GM20431 (cell line): ENCODE measurements around the gene HDDC2.

ENCODE experiments used
- in situ Hi-C: fragments of 300-500 bp; cut with MseI, MboI; formaldehyde crosslinking; loops from one replicate; pipeline ENCODE4 v1.15.0; 2020; ENCODE audit warnings: low sequenced_read_pairs; ENCODE audit not compliant: unreplicated experiment

HDDC2 gene

DNA sequence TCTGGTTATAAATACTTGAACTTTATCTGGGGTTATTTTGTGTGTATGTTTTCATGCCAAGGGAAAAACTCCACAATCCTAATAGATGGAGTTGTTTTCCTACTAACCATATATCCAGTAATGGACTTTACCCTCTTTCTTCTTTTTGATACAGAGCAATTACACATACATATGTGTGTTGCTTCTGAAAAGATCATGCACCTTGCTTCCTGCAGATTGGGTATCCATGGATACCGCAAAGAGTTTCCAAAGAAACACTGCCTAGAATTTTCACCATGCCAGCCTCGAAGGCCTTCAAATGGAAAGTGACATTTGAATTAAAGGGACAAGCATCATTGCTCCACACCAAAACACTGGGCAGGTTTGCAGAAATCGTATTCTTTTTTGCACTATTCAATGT lies 26.8 kb downstream of the HDDC2 start:
- in situ Hi-C loops = no loop called here

- in situ Hi-C loops = no loop called here
Measured at GRCh38 chr6:125273965-125274364, 27.8 kb downstream of the HDDC2 start.

DNA sequence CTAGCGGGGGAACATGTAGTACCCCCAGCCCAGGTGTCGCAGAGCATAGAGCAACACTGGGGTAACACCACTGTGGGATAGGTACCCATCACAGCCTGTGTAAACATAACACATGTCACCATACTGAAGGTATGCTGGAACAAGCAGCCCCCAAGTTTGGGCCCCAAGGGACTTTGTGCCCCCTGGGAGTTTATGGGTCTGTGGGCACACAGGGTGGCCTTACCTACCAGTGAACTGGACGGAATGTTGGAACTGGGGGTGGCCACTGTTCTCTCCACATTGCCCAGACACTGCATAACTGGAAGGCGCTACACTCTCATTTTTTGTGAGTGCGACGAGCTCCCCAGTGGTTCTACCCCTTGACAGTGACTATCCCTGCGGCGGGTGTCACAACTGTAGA lies 28.5 kb downstream of the HDDC2 start:
- in situ Hi-C loops = no loop called here

DNA sequence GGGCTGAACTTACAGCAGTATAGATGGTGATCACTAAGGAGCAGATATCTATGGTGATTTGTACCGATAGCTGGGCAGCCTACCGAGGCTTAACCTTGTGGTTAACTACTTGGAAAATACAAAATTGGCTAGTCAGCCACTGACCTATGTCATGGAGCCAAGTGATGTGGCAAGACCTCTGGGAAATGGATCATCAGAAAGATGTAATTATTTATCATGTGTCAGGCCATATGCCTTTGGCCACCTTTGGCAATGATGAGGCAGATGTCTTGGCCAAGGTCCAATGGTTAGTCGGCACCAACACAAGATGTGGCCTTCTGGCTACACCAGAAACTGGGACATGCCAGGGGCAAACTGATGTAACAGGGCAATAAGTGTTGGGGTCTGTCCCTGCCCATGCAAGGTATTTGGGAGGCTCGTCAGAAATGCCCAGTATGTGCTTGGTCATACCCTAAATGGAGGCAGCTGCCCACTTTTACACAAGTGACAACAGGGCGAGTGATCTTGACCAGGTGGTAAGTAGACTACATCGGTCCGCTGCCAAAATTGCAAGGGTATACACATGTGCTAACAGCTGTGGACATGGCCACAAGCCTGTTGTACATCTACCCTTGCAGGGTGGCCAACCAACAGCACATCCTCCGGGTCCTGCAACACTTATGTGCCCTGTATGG lies 30.1 kb downstream of the HDDC2 start:
- in situ Hi-C loops = no loop called here

DNA sequence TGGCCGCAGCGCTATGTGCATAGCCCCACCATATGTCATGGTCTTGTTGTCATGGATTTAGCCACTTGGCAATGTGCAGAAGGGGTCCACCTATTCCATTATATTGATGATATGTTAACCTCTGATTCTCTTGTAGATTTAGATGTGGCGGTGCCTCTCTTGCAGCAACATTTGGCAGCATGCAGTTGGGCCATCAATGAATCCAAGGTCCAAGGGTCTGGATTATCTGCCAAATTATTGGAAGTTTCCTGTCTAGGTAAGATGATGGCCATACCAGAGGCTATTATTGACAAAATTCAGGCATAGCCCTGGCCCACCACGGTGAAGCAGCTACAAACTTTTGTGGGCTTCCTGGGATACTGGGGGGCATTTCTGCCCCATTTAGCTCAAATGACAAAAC lies 31.4 kb downstream of the HDDC2 start:
- in situ Hi-C loops = no loop called here

- in situ Hi-C loops = no loop called here
Measured at GRCh38 chr6:125269328-125269985, 32.3 kb downstream of the HDDC2 start.

DNA sequence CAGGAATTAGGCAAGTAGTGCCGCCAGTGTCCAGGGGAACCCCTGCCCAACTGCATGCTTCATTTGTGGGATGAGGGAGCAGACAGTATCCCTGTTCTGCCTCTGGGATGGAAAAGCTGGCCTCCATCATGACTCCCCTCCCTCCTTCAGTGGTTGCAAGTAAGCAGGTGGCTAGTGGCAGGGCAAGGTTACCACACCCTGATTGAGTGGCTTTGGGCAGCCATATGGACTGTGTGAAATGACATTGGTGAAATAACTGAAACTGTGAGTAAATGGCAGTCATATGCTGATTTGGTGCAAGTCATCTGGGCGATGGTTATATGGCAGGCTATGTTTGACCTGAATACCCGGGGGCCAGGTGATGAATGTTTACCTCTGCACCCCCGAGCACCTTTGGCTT lies 33.0 kb downstream of the HDDC2 start:
- in situ Hi-C loops = no loop called here

- in situ Hi-C loops = no loop called here
Measured at GRCh38 chr6:125267806-125268523, 33.8 kb downstream of the HDDC2 start.

GRCh38 chr6:125264476-125264875 lies 37.3 kb downstream of the HDDC2 start:
- in situ Hi-C loops = no loop called here

- in situ Hi-C loops = no loop called here
Measured at GRCh38 chr6:125262016-125263013, 39.5 kb downstream of the HDDC2 start.

GRCh38 chr6:125259354-125259736 lies 42.4 kb downstream of the HDDC2 start:
- in situ Hi-C loops = no loop called here

- in situ Hi-C loops = no loop called here
Measured at GRCh38 chr6:125258651-125259353, 43.0 kb downstream of the HDDC2 start.

GRCh38 chr6:125257351-125257750 lies 44.4 kb downstream of the HDDC2 start:
- in situ Hi-C loops = no loop called here

DNA sequence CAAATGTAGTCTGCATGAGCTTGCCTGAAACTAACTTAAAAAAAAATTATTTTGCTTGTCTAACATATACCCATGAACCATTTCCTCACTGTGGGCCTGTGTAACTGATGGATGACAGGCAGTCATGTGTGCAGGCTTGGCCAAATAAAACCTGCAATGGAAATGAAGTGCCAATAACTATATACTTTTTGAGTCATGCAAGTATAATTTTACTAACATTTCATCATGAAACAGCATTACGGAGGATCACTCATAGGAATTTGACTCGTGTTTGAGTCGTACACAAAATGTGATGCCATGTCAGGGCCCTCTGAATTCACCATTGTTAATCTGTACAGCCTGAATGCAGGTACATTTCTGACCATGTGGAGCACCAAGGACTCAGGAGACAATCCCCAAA lies 46.6 kb downstream of the HDDC2 start:
- in situ Hi-C loops = no loop called here

- in situ Hi-C loops = no loop called here
Measured at GRCh38 chr6:125254321-125254720, 47.4 kb downstream of the HDDC2 start.

- in situ Hi-C loops = no loop called here
Measured at GRCh38 chr6:125253881-125254280, 47.9 kb downstream of the HDDC2 start.

DNA sequence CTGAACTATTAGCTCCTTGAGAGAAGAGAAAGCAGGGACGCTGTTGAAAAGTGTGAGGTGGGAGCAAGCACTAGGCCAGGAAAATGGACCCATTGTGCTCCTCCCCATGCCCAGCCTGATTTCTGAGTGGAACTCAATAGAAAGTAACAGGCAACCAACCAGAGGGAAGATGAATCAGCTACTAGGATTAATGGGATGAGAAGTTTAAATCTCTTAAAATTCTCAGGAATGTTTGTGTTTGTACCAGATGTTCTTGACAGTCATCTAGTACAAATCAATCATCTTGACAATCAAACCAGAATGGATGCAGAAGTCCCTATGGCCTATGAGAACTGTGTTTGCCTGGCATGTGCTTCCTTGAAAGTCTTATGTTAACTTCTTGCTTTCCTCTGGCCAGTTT lies 48.9 kb downstream of the HDDC2 start:
- in situ Hi-C loops = no loop called here

- in situ Hi-C loops = no loop called here
Measured at GRCh38 chr6:125251516-125252220, 50.1 kb downstream of the HDDC2 start.

GRCh38 chr6:125250511-125250910 lies 51.3 kb downstream of the HDDC2 start:
- in situ Hi-C loops = no loop called here
